ACC112 (cell line): Measurements from ENCODE around the gene PLXNC1.
"Not testable (repeated sequence)": the region's sequence is repeated elsewhere in the genome, so short reads cannot be mapped to it uniquely, and the experiment has no call there.

Experiments
- H2AFZ ChIP-seq: fragments of 200-600 bp; sonication (generic); one replicate; pipeline ENCODE4 v1.6.0; 2017; ENCODE audit warnings: antibody characterized with exemption, low read length; ENCODE audit not compliant: unreplicated experiment
- H3K27ac ChIP-seq: fragments of 200-600 bp; sonication (generic); 2 replicates; pipeline ENCODE4 v1.5.1; 2014; ENCODE audit warnings: low read depth, mild to moderate bottlenecking, antibody characterized with exemption, low read length, moderate library complexity
- H3K27me3 ChIP-seq: fragments of 200-600 bp; sonication (generic); 2 replicates; pipeline ENCODE4 v1.6.1; 2014; ENCODE audit warnings: mild to moderate bottlenecking, antibody characterized with exemption, low read length, moderate library complexity, mixed read lengths; ENCODE audit not compliant: insufficient read depth
- H3K36me3 ChIP-seq: fragments of 200-600 bp; sonication (generic); 2 replicates; pipeline ENCODE4 v1.6.1; 2016; ENCODE audit warnings: mild to moderate bottlenecking, antibody characterized with exemption, low read length, moderate library complexity, mixed read lengths; ENCODE audit not compliant: insufficient read depth
- H3K4me1 ChIP-seq: fragments of 200-600 bp; sonication (generic); one replicate; pipeline ENCODE4 v1.6.1; 2016; ENCODE audit warnings: low read length, mixed read lengths; ENCODE audit not compliant: insufficient read depth, unreplicated experiment, control insufficient read depth
- H3K4me3 ChIP-seq: fragments of 200-600 bp; sonication (generic); 2 replicates; pipeline ENCODE4 v1.5.1; 2014; ENCODE audit warnings: mild to moderate bottlenecking, low read depth, low read length
- H3K79me2 ChIP-seq: fragments of 200-600 bp; sonication (generic); one replicate; pipeline ENCODE4 v1.6.0; 2016; ENCODE audit warnings: low read length; ENCODE audit not compliant: control insufficient read depth, unreplicated experiment, insufficient read depth

Gene PLXNC1

GRCh38 chr12:94297096-94297699 lies 148.8 kb downstream of the PLXNC1 start:
- H3K27me3 ChIP-seq: no peaks in the 10 kb centered on the region
- H2AFZ ChIP-seq: no peak overlapping the region
- H3K4me3 ChIP-seq: no peak overlapping the region
- H3K27ac ChIP-seq: no peak overlapping the region
- no peaks in the 10 kb centered on the region for H3K79me2 ChIP-seq
- no peaks in the 10 kb centered on the region for H3K36me3 ChIP-seq
- H3K4me1 ChIP-seq: no peaks in the 10 kb centered on the region

DNA sequence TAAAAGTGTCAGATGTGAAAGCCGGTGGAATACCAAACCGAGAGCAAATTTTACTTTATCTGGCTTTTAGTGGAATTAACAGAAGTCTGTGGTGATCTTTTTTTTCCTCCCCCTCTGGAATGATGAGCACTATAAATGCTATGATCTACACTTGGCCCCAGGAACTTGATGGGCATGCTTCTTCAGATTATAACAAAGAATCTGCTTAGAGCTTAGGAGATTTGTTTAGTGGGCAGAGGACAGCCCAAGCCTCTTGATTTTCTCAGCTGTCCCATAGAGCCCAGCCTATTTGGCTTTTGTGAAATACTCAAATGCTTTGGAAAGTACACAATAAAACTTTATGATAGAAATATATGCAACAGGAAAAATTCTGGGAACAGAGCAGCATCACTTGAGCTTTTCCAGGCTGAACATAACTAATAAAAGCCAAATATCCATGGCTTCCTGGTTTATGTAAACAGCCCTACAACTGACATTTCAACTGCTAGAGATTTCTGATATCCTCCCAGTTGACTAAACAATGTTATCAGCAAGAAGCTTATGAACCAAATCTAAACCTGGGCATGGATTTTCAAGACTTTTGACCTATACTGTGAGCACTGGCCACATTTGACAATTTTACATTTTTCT lies 149.6 kb downstream of the PLXNC1 start:
- Histone ChIP-seq H2AFZ (no peak overlapping the region), H3K79me2 (no peaks in the 10 kb centered on the region), H3K36me3 (no peaks in the 10 kb centered on the region), H3K4me1 (no peaks in the 10 kb centered on the region), H3K4me3 (no peak overlapping the region), H3K27me3 (no peaks in the 10 kb centered on the region), H3K27ac (no peak overlapping the region)

- Histone ChIP-seq H3K4me3 (no peak overlapping the region), H3K27me3 (no peaks in the 10 kb centered on the region), H3K36me3 (no peaks in the 10 kb centered on the region), H2AFZ (no peak overlapping the region), H3K27ac (no peak overlapping the region), H3K4me1 (no peaks in the 10 kb centered on the region), H3K79me2 (no peaks in the 10 kb centered on the region)
Observed at GRCh38 chr12:94299846-94300245, 151.5 kb downstream of the PLXNC1 start.

- Histone ChIP-seq H3K4me1 (peaks cover 8% of the 10 kb centered on the region), H3K79me2 (no peaks in the 10 kb centered on the region), H3K27ac (no peak overlapping the region), H3K27me3 (no peaks in the 10 kb centered on the region), H3K36me3 (no peaks in the 10 kb centered on the region), H3K4me3 (no peak overlapping the region), H2AFZ (no peak overlapping the region)
Observed at GRCh38 chr12:94304012-94304411, 155.6 kb downstream of the PLXNC1 start.

DNA sequence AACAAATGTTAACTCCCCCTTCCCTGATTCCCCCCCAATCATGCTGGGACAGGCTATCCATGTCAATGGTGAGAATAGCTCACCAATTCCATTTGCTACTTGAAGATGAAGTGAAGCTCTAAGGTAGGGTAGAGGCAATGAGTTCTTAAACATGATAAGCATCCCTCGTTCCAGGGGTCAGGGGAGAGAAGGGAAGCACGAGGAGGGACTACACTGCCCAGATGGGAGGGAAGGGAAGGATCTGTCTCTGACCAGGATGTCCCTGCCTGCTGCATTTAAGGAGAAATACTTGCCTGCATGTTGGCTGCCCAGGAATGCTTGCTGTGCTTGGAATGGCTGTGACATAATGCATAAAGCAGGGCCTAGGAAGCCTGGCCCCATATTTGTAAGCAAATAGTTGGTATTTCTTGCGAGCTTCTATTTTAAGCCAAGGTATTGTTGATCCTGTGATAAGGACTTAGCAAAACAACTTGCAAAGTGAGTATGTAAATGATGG lies 156.2 kb downstream of the PLXNC1 start:
- Histone ChIP-seq H3K27ac (no peak overlapping the region), H3K27me3 (no peaks in the 10 kb centered on the region), H3K4me3 (no peak overlapping the region), H3K79me2 (no peaks in the 10 kb centered on the region), H3K4me1 (peaks cover 10% of the 10 kb centered on the region), H2AFZ (no peak overlapping the region), H3K36me3 (no peaks in the 10 kb centered on the region; the same call in 1 of the 2 replicates)

GRCh38 chr12:94305130-94305957 lies 157.0 kb downstream of the PLXNC1 start:
- Histone ChIP-seq H3K27me3 (no peaks in the 10 kb centered on the region), H2AFZ (no peak overlapping the region), H3K79me2 (no peaks in the 10 kb centered on the region), H3K27ac (no peak overlapping the region), H3K36me3 (no peaks in the 10 kb centered on the region; the same call in 1 of the 2 replicates), H3K4me3 (no peak overlapping the region), H3K4me1 (peaks cover 10% of the 10 kb centered on the region)

- Histone ChIP-seq H3K79me2 (no peaks in the 10 kb centered on the region), H2AFZ (no peak overlapping the region), H3K27ac (no peak overlapping the region), H3K4me3 (no peak overlapping the region), H3K4me1 (peaks cover 10% of the 10 kb centered on the region), H3K36me3 (no peaks in the 10 kb centered on the region; the same call in 1 of the 2 replicates), H3K27me3 (no peaks in the 10 kb centered on the region)
Observed at GRCh38 chr12:94308612-94309011, 160.2 kb downstream of the PLXNC1 start.

DNA sequence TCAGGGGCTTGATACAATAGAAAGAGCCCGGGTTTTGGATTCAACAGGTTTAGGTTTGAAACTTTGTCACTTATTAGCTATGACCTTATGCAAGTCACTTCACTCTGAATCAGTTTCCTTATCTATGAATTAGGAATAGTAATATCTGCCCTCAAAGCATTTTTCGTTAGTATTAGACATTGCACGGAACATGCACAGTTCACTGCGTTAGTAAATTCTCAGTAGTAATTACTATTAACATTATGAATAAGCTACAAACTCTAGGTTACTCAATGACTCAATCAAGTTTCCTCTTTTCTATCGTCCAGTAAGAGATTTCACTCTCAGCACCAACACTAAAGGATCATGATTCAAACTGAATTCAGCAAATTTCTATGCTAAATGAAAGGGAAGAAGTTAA lies 161.0 kb downstream of the PLXNC1 start:
- Histone ChIP-seq H3K27ac (no peak overlapping the region), H3K79me2 (no peaks in the 10 kb centered on the region), H3K4me3 (no peak overlapping the region), H3K27me3 (no peaks in the 10 kb centered on the region), H3K36me3 (no peaks in the 10 kb centered on the region; the same call in 1 of the 2 replicates), H3K4me1 (peaks cover 10% of the 10 kb centered on the region), H2AFZ (no peak overlapping the region)

DNA sequence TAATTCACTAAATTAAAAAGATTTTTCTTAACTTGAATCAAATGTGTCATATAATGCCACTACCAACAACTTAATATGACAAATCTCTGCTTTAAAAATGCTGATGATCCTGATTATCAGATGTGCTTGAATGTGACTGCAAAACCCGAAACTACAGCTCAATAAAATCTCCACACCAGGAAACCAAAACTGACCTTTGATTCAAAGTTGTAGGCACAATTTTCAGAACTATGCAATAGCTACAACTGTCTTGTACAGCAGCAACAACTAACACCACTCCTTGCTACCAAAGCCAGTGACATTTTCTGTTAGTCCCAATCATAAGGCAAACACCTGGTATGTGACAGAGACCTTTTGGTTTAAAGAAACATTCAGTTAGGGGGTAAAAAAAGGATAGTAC lies 164.0 kb downstream of the PLXNC1 start:
- Histone ChIP-seq H3K36me3 (no peaks in the 10 kb centered on the region; the same call in 1 of the 2 replicates), H3K27ac (no peak overlapping the region), H3K27me3 (no peaks in the 10 kb centered on the region), H3K4me1 (peaks cover 10% of the 10 kb centered on the region), H2AFZ (no peak overlapping the region), H3K79me2 (no peaks in the 10 kb centered on the region), H3K4me3 (no peak overlapping the region)

GRCh38 chr12:94316600-94316999 lies 168.2 kb downstream of the PLXNC1 start:
- H3K79me2 ChIP-seq, H3K36me3 ChIP-seq, H2AFZ ChIP-seq, H3K27ac ChIP-seq, H3K4me1 ChIP-seq, H3K27me3 ChIP-seq, H3K4me3 ChIP-seq: not testable (repeated sequence)
